Kidney (tissue), 14 donors: Measurements from ENCODE around the gene ZFAND3. TPM values are rescaled to one million over a fixed set of nuclear protein-coding genes. Genes with fewer than 3 reads are reported as not detected.

Source experiments
- DNase-seq, 5 donors: peaks; one replicate each; pipeline ENCODE4 v3.0.0-alpha.2; 2013 to 2020
- FAIRE-seq: peaks from 2 replicates; lab custom pipeline; 2012; peaks lifted over from hg19 to GRCh38; lab: Jason Lieb, UNC
- H3K27ac ChIP-seq, 2 donors: one replicate each; pipeline ENCODE4 v1.7.0; 2013; ENCODE audit warnings: low read depth in 2 of 2, low read length in 2 of 2, inconsistent platforms in 1 of 2
- H3K27me3 ChIP-seq: one replicate; pipeline ENCODE4 v1.7.1; 2013; ENCODE audit warnings: low read length, inconsistent platforms; ENCODE audit not compliant: control insufficient read depth, insufficient read depth
- H3K36me3 ChIP-seq, 3 donors: one replicate each; pipeline versions ENCODE4 v1.7.0 to v1.7.1; 2013; ENCODE audit warnings: low read length in 3 of 3, control low read depth in 1 of 3, inconsistent platforms in 1 of 3; ENCODE audit not compliant: insufficient read depth in 3 of 3, control insufficient read depth in 2 of 3
- H3K4me1 ChIP-seq, 3 donors: one replicate each; pipeline versions ENCODE4 v1.7.0 to v1.7.1; 2013; ENCODE audit warnings: low read length in 3 of 3, inconsistent platforms in 1 of 3, low read depth in 1 of 3; ENCODE audit not compliant: control insufficient read depth in 2 of 3, insufficient read depth in 2 of 3
- H3K4me3 ChIP-seq, 3 donors: one replicate each; pipeline versions ENCODE4 v1.7.0 to v1.8.1; 2013; ENCODE audit warnings: low read length in 3 of 3, control low read depth in 1 of 3, inconsistent platforms in 1 of 3
- H3K9ac ChIP-seq, 3 donors: one replicate each; pipeline versions ENCODE4 v1.7.0 to v1.7.1; 2013; ENCODE audit warnings: low read length in 3 of 3, control low read depth in 1 of 3, inconsistent platforms in 1 of 3
- H3K9me3 ChIP-seq, 3 donors: one replicate each; pipeline versions ENCODE4 v1.7.0 to v1.7.1; 2013; ENCODE audit warnings: low read length in 3 of 3, control low read depth in 1 of 3, inconsistent platforms in 1 of 3; ENCODE audit not compliant: control insufficient read depth in 2 of 3, insufficient read depth in 1 of 3
- CTCF ChIP-seq: IDR thresholded peaks from 3 replicates; pipeline ENCODE4 v1.5.1; 2012; ENCODE audit warnings: mild to moderate bottlenecking, moderate library complexity, borderline replicate concordance; ENCODE audit not compliant: insufficient read depth; ENCODE audit errors: extremely low read depth
- intact Hi-C: fragments of 100-400 bp; cut with DNase I; formaldehyde crosslinking; loops from one replicate; pipeline ENCODE4 v1.11.1; 2022
- polyA plus RNA-seq: library from polyadenylated mRNA; stranded (reverse); fragments of 350-450 nt; fragmentation: Illumina TruSeq; extraction: RNeasy Lipid Tissue Mini Kit (QIAGEN cat#74804); gene quantifications from one replicate; pipeline ENCODE4 v1.2.3, GENCODE V29; 2014; ENCODE audit warnings: low read depth, low replicate concordance; ENCODE audit not compliant: insufficient read depth
- total RNA-seq: library from RNA; stranded (reverse); fragmentation: NEBNext Ultra II Directional; extraction: Animal tissue kit (Norgen Biotek cat#: 25700); gene quantifications from one replicate; pipeline ENCODE4 v1.2.1, GENCODE V29; 2021
- donor health status: control.
- donor health status: control.
- donor health status: control.
- donor health status: control.
- donor health status: control.
- donor health status: DM: yes; HTN: yes; CAD: no.
- donor health status: Normal renal cell carcinoma (clear cell type).

Gene ZFAND3
- total and polyA plus RNA-seq, 2 donors from 2014 or later: 44.6 to 104 TPM

- intact Hi-C loops: no loop called here
- TF ChIP-seq CTCF: no peak
- FAIRE-seq: no peak
Observed at GRCh38 chr6:38105066-38105465, 285.5 kb downstream of the ZFAND3 start.

GRCh38 chr6:38107073-38107472 is 287.5 kb downstream of the ZFAND3 start:
- no peaks in the 10 kb centered on the region for H3K9me3 ChIP-seq
- H3K9ac ChIP-seq: no peak overlapping the region
- H3K4me1 ChIP-seq: no peaks in the 10 kb centered on the region
- H3K4me3 ChIP-seq: no peak overlapping the region
- intact Hi-C loops: no loop called here
- H3K36me3 ChIP-seq: no peaks in the 10 kb centered on the region
- no peaks in the 10 kb centered on the region for H3K27me3 ChIP-seq
- DNase-seq (no peak), FAIRE-seq (no peak)
- no peak for TF ChIP-seq CTCF
- H3K27ac ChIP-seq: no peak overlapping the region

More at GRCh38 chr6:38105066-38105465, 285.5 kb downstream of the ZFAND3 start:
- no peaks in the 10 kb centered on the region for H3K27me3 ChIP-seq
- H3K27ac ChIP-seq: no peak overlapping the region
- no peak overlapping the region for H3K4me3 ChIP-seq
- H3K4me1 ChIP-seq: no peaks in the 10 kb centered on the region
- no peak for DNase-seq
- no peaks in the 10 kb centered on the region for H3K36me3 ChIP-seq
- no peak overlapping the region for H3K9ac ChIP-seq
- no peaks in the 10 kb centered on the region for H3K9me3 ChIP-seq

GRCh38 chr6:38110481-38110971 is 291.0 kb downstream of the ZFAND3 start:
- Histone ChIP-seq H3K9me3 (no peaks in the 10 kb centered on the region), H3K27ac (no peak overlapping the region), H3K4me3 (no peak overlapping the region), H3K27me3 (no peaks in the 10 kb centered on the region), H3K4me1 (peaks cover 0 to 3% (median 2%) of the 10 kb centered on the region in 3 donors), H3K9ac (no peak overlapping the region), H3K36me3 (no peaks in the 10 kb centered on the region)
- DNase-seq (peak in 1 of 5 donors; percentile 10), FAIRE-seq (no peak)
- TF ChIP-seq CTCF: no peak
- intact Hi-C loops: no loop called here

- Histone ChIP-seq H3K27ac (no peak overlapping the region), H3K27me3 (no peaks in the 10 kb centered on the region), H3K4me3 (no peak overlapping the region), H3K9me3 (no peaks in the 10 kb centered on the region), H3K36me3 (no peaks in the 10 kb centered on the region), H3K4me1 (peaks cover 0 to 14% (median 9%) of the 10 kb centered on the region in 3 donors), H3K9ac (no peak overlapping the region)
- FAIRE-seq: no peak
- no peak for TF ChIP-seq CTCF
- DNase-seq: no peak
- intact Hi-C loops: no loop called here
Observed at GRCh38 chr6:38112181-38112580, 292.7 kb downstream of the ZFAND3 start.
